Liver (tissue), 3 donors: ENCODE measurements around the gene PPM1J.

ENCODE experiments used
- ATF3 ChIP-seq: IDR thresholded peaks from 2 replicates; pipeline ENCODE4 v1.6.1; 2016; ENCODE audit warnings: antibody characterized with exemption
- CTCF ChIP-seq: fragments of 150-350 bp; IDR thresholded peaks from 2 replicates; pipeline ENCODE4 v1.5.1; 2017; ENCODE audit warnings: improper control_type of control experiment, low read depth, low read length; ENCODE audit not compliant: missing input control
- FOXA1 ChIP-seq: IDR thresholded peaks from 2 replicates; pipeline ENCODE4 v1.6.1; 2016; ENCODE audit warnings: antibody characterized with exemption
- JUND ChIP-seq, 2 donors: IDR thresholded peaks; 2 replicates each; pipeline ENCODE4 v1.6.1; 2016; ENCODE audit warnings: antibody characterized with exemption in 2 of 2
- MAX ChIP-seq: IDR thresholded peaks from 2 replicates; pipeline ENCODE4 v1.6.1; 2016; ENCODE audit warnings: antibody characterized with exemption
- RXRA ChIP-seq, 2 donors: IDR thresholded peaks; 2 replicates each; pipeline ENCODE4 v1.6.1; 2017 to 2018; ENCODE audit warnings: antibody characterized with exemption in 2 of 2, mild to moderate bottlenecking in 1 of 2
- SP1 ChIP-seq: IDR thresholded peaks from 2 replicates; pipeline ENCODE4 v1.6.1; 2018; ENCODE audit warnings: antibody characterized with exemption, mild to moderate bottlenecking
- TAF1 ChIP-seq: conservative IDR thresholded peaks from 2 replicates; pipeline ENCODE4 v1.6.1; 2016; ENCODE audit warnings: antibody characterized with exemption, mild to moderate bottlenecking
- YY1 ChIP-seq: IDR thresholded peaks from 2 replicates; pipeline ENCODE4 v1.6.1; 2016; ENCODE audit warnings: antibody characterized with exemption, mild to moderate bottlenecking
- ZBTB33 ChIP-seq: IDR thresholded peaks from 2 replicates; pipeline ENCODE4 v1.6.1; 2016; ENCODE audit warnings: antibody characterized with exemption
- donor health status: healthy.
- donor health status: healthy.

- no peak for TF ChIP-seq CTCF
- no peak for TF ChIP-seq ATF3
- no peak for TF ChIP-seq MAX
- TF ChIP-seq YY1, result no peak
- TF ChIP-seq JUND (IDR thresholded peaks at IDR 0.05), result no peak
- no peak for TF ChIP-seq FOXA1
- no peak for TF ChIP-seq SP1
- TF ChIP-seq ZBTB33, result no peak
- TF ChIP-seq TAF1, result no peak
- no peak for TF ChIP-seq RXRA (IDR thresholded peaks at IDR 0.05)
These were observed 7.1 kb downstream of the PPM1J start for GRCh38 chr1:112708002-112708448.
